Testis (tissue), 2 donors: ENCODE data around the gene SLC25A17.

Experiments used
- CTCF ChIP-seq, 3 experiments: fragments of 450-650 bp in 2 of 3; fragments of 200-600 bp in 1 of 3; sonication (generic) in 1 of 3; IDR thresholded peaks; one replicate each; pipeline ENCODE4 v1.5.1; 2016 to 2019; ENCODE audit warnings: antibody characterized with exemption in 3 of 3, mild to moderate bottlenecking in 2 of 3, moderate library complexity in 1 of 3
- POLR2A ChIP-seq: fragments of 450-650 bp; IDR thresholded peaks from one replicate; pipeline ENCODE4 v1.6.1; 2017; ENCODE audit warnings: antibody characterized with exemption, mild to moderate bottlenecking, moderate library complexity

GRCh38 chr22:40805239-40805638, 13.9 kb downstream of the SLC25A17 start:
- TF ChIP-seq CTCF (IDR thresholded peaks at IDR 0.05) = no peak
- no peak for TF ChIP-seq POLR2A
